HG02588 (cell line): ENCODE data around the gene EDIL3.

Source experiments
- ATAC-seq: cut with Tn5 transposase; IDR thresholded peaks from one replicate; pipeline ENCODE4 v1.9.1; 2021; ENCODE audit warnings: mild to moderate bottlenecking, moderate library complexity; ENCODE audit not compliant: unreplicated experiment

The EDIL3 gene

DNA sequence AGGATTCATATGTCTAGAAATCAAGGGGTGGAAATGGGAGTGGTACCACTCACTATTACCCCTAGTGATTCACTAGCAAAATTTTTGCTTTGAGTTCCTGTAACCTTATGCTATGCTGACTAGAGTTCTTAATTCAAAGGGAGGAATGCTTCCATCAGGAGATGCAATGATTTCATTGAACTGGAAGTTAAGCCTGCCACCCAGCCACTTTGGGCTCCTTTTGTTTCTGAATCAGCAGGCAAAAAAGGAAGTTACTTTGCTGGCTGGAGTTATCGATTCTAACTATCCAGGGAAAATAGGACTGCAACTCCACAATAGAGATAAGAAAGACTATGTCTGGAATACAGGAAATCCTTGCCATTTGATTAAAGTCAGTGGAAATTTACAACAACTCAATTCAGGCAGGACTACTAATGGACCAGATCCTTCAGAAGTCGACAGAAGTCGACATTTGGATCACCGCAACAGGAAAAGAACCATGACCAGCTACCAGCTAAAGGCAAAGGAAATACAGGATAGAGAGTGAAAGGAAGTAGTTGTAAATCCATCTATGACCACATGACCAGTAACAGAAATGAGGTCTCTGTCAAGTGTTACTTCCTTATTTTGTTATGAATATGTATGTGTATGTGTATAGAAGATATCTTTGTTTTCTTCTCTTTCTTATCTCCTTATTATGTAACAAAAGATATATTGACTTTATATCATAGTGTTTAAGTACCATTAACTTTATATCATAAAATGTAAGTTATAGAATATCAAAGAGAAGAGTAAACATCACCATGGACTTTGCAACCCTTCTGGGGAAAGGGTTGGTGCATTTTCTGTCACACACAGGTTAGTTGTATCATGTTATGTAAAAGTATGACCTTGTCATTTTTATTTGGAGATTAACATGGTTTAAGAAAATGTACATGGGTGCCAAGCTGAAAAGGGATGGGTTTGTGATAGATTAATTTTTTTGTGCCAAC is 465.3 kb downstream of the EDIL3 start:
- ATAC-seq = no peak

DNA sequence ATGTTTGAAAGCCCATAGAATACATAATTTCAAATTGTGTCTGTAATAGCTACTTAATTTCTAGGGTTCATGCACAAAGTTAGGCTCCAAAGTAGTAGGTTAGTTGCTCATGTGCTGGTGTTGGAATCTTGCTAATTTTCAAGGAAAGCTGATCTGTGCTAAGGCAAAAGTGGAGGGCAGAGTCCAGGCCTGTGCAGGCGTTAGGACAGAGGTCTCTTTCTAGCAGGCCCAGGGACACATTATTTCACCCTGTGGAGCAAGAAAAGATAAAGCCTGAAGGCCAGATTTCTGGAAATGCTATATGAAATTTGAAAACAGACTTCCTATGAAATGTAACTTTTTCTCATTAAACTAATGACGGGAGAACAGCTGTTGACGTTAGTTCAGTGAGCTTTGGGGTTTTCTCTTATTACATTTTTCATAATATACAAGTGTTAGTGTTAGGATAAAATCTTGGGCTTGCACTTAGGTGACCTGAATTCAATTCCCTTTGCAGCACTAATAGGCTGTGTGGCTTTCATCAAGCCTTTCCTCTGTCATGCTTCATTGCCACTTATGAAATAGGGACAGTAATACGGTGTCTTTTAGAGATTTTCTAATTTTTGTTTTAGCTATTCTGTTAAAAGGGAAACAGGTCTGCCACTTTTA is 467.3 kb downstream of the EDIL3 start:
- no peak for ATAC-seq

DNA sequence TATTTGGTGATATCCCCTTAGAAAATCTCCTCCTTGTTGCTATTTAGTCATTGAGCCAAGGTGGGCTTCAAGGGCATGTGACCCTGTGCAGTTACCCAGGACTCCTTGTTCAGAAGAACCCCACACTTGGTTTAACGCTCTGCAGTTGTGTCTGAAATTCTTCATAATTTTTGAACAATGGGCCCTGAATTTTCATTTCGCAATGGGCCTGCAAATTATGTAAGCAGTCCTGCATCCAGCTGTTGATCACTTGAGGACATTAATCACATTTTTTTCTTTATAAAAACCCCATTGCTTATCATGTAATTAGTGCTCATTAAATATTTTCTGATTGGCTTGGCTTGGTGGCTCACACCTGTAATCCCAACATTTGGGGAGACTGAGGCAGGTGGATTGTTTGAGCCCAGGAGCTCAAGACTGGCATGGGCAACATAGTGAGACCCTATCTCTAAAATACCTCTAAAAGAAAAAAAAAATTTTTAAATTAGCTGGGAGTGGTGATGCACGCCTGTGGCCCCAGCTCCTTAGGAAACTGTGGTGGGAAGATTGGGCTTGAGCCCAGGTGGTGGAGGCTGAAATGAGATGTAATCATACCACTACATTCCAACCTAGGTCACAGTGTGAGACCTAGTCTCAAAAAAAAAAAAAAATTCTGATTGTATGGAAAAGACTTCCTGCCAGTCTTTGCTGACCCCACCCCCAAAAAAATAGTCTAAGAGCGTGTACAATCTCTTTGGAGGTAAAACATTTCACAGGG is 469.8 kb downstream of the EDIL3 start:
- no peak for ATAC-seq

DNA sequence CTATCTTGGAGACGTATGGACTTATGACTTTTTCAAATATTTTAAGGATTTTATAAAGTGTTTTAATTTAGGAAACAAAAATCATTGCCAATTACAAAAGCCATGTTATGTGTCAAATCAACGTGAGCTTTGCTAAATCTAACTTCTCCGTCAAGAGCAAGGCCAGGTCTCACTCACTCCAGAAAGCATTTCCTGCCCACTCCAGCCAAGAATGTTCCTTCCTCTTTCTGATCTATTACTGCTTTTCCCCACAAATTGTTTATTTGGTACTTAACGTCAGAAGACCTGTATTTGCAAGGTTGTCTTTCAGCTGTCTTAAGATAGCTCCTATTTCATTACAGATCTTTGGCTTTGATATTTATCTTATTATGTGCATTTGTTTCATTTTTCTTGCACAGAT is 470.5 kb downstream of the EDIL3 start:
- ATAC-seq = no peak

- ATAC-seq = no peak
These were observed 471.1 kb downstream of the EDIL3 start for GRCh38 chr5:83913593-83913992.

GRCh38 chr5:83911367-83911919 is 473.2 kb downstream of the EDIL3 start:
- ATAC-seq = no peak

DNA sequence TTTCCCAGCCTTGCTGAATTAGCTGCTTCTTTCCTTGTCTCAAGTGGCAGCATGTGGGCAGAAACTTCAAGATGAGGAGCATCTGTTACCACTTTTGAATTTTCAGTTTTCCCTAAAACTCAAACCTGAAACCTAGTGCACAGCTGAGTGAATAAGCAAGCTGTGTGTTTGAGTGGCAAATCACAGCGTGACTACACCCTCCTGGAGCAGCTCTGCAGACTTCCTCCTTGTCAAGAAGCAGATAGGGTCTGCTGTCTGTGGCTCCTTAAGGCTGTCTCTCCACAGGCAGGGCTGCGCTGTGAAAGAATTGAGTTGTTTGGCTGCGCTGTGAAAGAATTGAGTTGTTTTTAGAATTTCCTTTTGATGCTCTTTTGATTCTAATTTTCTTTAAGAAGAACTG is 484.4 kb downstream of the EDIL3 start:
- ATAC-seq = no peak

- no peak for ATAC-seq
These were observed 485.2 kb downstream of the EDIL3 start for GRCh38 chr5:83899326-83899970.

GRCh38 chr5:83895860-83896259 is 488.8 kb downstream of the EDIL3 start:
- ATAC-seq = no peak

- no peak for ATAC-seq
These were observed 493.4 kb downstream of the EDIL3 start for GRCh38 chr5:83891261-83891660.
